T-helper 17 cell (primary cell): ENCODE results near the gene CEP250. TPM values are rescaled to one million over a fixed set of nuclear protein-coding genes. Genes with fewer than 3 reads are reported as not detected.

Experiments
- ATAC-seq: fragments of 150-1000 bp; cut with Tn5 transposase; 2 replicates; pipeline ENCODE4 v1.10.0; 2021; ENCODE audit warnings: mild to moderate bottlenecking, moderate library complexity
- DNase-seq, 3 donors: peaks; one replicate each; pipeline versions ENCODE4 v3.0.0 to v3.0.0-alpha.2; 2020 to 2021
- H3K9me3 ChIP-seq: one replicate; pipeline ENCODE4 v1.7.0; 2013; ENCODE audit warnings: low read length, mild to moderate bottlenecking; ENCODE audit not compliant: control insufficient read depth, poor library complexity, severe bottlenecking
- H3K27ac Mint-ChIP-seq: one replicate; pipeline ENCODE4 v1.8.0; 2022; ENCODE audit warnings: mild to moderate bottlenecking, moderate library complexity, mixed read lengths
- H3K27me3 Mint-ChIP-seq: one replicate; pipeline ENCODE4 v1.8.0; 2022; ENCODE audit warnings: mixed read lengths
- H3K36me3 Mint-ChIP-seq: one replicate; pipeline ENCODE4 v1.8.0; 2022; ENCODE audit warnings: low read depth, mixed read lengths
- H3K4me1 Mint-ChIP-seq: one replicate; pipeline ENCODE4 v1.8.0; 2022; ENCODE audit warnings: mild to moderate bottlenecking, mixed read lengths
- H3K4me3 Mint-ChIP-seq: one replicate; pipeline ENCODE4 v1.8.0; 2022; ENCODE audit warnings: mild to moderate bottlenecking, moderate library complexity, mixed read lengths
- total RNA-seq, 4 donors: library from RNA in 2 of 4; stranded (reverse) in 2 of 4; gene quantifications; one replicate each; pipeline ENCODE4 v1.2.3 and lab custom pipeline; 2022 to 2026

CEP250 gene
- total RNA-seq, 2 donors from 2014 or later: 36.6 to 44.4 TPM

DNA sequence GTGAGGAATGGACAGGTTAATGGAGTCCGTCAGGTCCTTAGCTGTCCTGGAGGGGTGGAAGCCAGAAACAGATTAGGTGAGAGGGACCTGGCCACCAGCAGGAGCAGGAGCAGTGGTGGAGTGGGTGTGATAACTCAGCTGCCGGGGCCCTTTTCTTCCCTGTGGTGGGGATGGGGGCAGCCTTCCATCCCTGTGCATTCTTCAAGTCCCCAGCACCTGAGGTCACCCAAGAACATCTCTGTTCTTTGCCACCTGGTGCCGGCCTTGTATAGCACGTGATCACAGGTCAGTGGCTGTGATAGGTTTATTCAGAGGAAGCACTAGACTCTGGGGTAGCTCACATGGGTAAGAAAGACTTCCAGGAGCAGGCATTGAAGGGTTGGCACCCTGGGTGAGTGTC lies 103.1 kb downstream of the CEP250 start:
- Mint-ChIP-seq H3K27me3 (no peaks in the 10 kb centered on the region), H3K27ac (no peak overlapping the region), H3K4me3 (peak overlapping the region; percentile 57), H3K4me1 (peaks cover 16% of the 10 kb centered on the region), H3K36me3 (peaks cover 13% of the 10 kb centered on the region)
- ATAC-seq: no peak
- no peak for DNase-seq
- no peaks in the 10 kb centered on the region for H3K9me3 ChIP-seq

- H3K27me3 Mint-ChIP-seq: peaks cover 5% of the 10 kb centered on the region
- peaks cover 18% of the 10 kb centered on the region for H3K4me1 Mint-ChIP-seq
- peaks cover 13% of the 10 kb centered on the region for H3K36me3 Mint-ChIP-seq
- H3K9me3 ChIP-seq: no peaks in the 10 kb centered on the region
- peak overlapping the region; percentile 37 for H3K27ac Mint-ChIP-seq
- no peak for DNase-seq
- H3K4me3 Mint-ChIP-seq: no peak overlapping the region
- ATAC-seq: no peak
These were observed 103.8 kb downstream of the CEP250 start for GRCh38 chr20:35559042-35559693.

DNA sequence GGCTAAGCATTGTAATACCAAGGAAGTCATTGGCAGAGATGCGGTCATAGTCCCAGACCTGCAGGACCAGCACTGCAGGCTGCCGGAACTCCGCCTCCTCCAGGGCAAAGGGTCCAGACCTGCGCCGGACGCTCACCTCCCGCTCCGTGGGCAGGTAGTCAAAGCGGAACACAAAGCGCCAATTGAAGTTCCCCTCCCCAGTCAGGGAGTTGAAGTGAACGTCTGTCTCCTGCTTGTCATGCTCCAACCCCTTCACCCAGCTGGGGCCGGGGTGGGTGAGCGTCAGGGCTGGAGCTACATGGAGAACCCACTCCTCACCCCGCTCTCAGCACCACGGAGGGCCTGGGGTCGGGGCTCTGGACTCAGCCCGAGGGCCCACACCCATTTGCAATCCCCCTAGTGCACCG lies 104.7 kb downstream of the CEP250 start:
- H3K4me3 Mint-ChIP-seq: no peak overlapping the region
- H3K9me3 ChIP-seq: no peaks in the 10 kb centered on the region
- DNase-seq (no peak), ATAC-seq (no peak)
- peaks cover 5% of the 10 kb centered on the region for H3K27me3 Mint-ChIP-seq
- peaks cover 5% of the 10 kb centered on the region for H3K36me3 Mint-ChIP-seq
- peak overlapping the region; percentile 37 for H3K27ac Mint-ChIP-seq
- H3K4me1 Mint-ChIP-seq: peaks cover 16% of the 10 kb centered on the region

- H3K4me1 Mint-ChIP-seq: peaks cover 16% of the 10 kb centered on the region
- H3K27ac Mint-ChIP-seq: no peak overlapping the region
- DNase-seq: no peak
- no peak for ATAC-seq
- peaks cover 4% of the 10 kb centered on the region for H3K36me3 Mint-ChIP-seq
- H3K4me3 Mint-ChIP-seq: no peak overlapping the region
- H3K27me3 Mint-ChIP-seq: peaks cover 5% of the 10 kb centered on the region
- H3K9me3 ChIP-seq: no peaks in the 10 kb centered on the region
These were observed 105.1 kb downstream of the CEP250 start for GRCh38 chr20:35560541-35560940.

- peak; percentile 69 for ATAC-seq
- Mint-ChIP-seq H3K36me3 (peaks cover 4% of the 10 kb centered on the region), H3K4me3 (no peak overlapping the region), H3K27ac (no peak overlapping the region), H3K4me1 (peaks cover 16% of the 10 kb centered on the region), H3K27me3 (peaks cover 5% of the 10 kb centered on the region)
- no peaks in the 10 kb centered on the region for H3K9me3 ChIP-seq
- no peak for DNase-seq
These were observed 105.9 kb downstream of the CEP250 start for GRCh38 chr20:35561268-35561667.

- DNase-seq: no peak
- no peaks in the 10 kb centered on the region for H3K9me3 ChIP-seq
- Mint-ChIP-seq H3K4me1 (peaks cover 16% of the 10 kb centered on the region), H3K27ac (no peak overlapping the region), H3K36me3 (peaks cover 4% of the 10 kb centered on the region), H3K4me3 (no peak overlapping the region), H3K27me3 (peaks cover 5% of the 10 kb centered on the region)
- peak; percentile 15 for ATAC-seq
These were observed 106.3 kb downstream of the CEP250 start for GRCh38 chr20:35561671-35562070.

GRCh38 chr20:35562541-35563110 lies 107.2 kb downstream of the CEP250 start:
- H3K27me3 Mint-ChIP-seq: peaks cover 9% of the 10 kb centered on the region
- H3K4me3 Mint-ChIP-seq: no peak overlapping the region
- no peak overlapping the region for H3K27ac Mint-ChIP-seq
- no peaks in the 10 kb centered on the region for H3K9me3 ChIP-seq
- peaks cover 4% of the 10 kb centered on the region for H3K36me3 Mint-ChIP-seq
- DNase-seq (no peak), ATAC-seq (no peak)
- peaks cover 18% of the 10 kb centered on the region for H3K4me1 Mint-ChIP-seq

DNA sequence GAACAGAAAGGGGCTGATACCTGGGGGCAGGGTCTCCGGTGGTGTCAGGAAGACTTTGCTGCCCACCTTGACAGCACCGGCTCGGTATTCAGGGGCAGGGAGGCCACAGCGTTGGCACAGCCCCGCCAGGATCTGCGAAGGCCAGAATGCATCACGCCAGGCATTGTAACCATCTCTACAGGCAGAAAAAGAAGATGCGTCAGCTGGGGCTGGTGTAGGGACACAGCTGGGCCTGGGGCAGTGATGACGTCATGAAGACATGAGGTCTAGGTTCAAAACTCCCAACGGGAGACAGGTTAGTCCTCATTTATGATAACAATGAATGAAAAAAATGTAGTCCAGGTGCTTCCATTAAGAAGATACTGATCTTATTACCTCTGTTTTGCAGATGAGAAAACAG lies 108.4 kb downstream of the CEP250 start:
- Mint-ChIP-seq H3K36me3 (no peaks in the 10 kb centered on the region), H3K4me3 (no peak overlapping the region), H3K27me3 (peaks cover 9% of the 10 kb centered on the region), H3K4me1 (peaks cover 12% of the 10 kb centered on the region), H3K27ac (no peak overlapping the region)
- DNase-seq (no peak), ATAC-seq (no peak)
- no peaks in the 10 kb centered on the region for H3K9me3 ChIP-seq

DNA sequence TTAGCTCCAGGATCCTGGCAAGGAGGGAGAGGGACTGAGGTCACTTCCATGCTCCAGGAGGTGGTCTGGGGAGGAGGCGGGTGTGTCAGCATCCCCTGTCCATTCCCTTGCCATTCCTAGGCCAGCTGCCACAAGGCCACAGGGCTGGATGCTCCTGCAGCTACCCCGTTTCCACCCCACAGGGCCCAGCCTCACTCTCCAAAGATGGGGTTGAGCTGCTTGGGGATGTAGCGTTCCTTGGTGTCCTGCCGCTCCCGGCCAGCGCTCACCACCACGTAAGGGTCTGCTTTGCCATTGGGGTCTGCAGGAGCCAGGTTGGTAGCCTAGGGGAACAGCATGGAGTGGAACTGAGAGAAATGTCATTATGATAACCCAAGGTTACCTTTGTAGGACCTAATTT lies 109.5 kb downstream of the CEP250 start:
- no peak for ATAC-seq
- peaks cover 10% of the 10 kb centered on the region for H3K4me1 Mint-ChIP-seq
- no peaks in the 10 kb centered on the region for H3K36me3 Mint-ChIP-seq
- DNase-seq: no peak
- H3K27me3 Mint-ChIP-seq: peaks cover 9% of the 10 kb centered on the region
- no peaks in the 10 kb centered on the region for H3K9me3 ChIP-seq
- H3K27ac Mint-ChIP-seq: peak overlapping the region; percentile 4
- H3K4me3 Mint-ChIP-seq: no peak overlapping the region

GRCh38 chr20:35568645-35569044 lies 113.2 kb downstream of the CEP250 start:
- ATAC-seq: no peak
- H3K4me3 Mint-ChIP-seq: no peak overlapping the region
- DNase-seq: no peak
- H3K9me3 ChIP-seq: no peaks in the 10 kb centered on the region
- H3K36me3 Mint-ChIP-seq: peaks cover 2% of the 10 kb centered on the region
- peaks cover 6% of the 10 kb centered on the region for H3K4me1 Mint-ChIP-seq
- no peak overlapping the region for H3K27ac Mint-ChIP-seq
- H3K27me3 Mint-ChIP-seq: peaks cover 8% of the 10 kb centered on the region

Other genes starting within 250 kb of the CEP250 start
- under 1 TPM; 0.15 to 0.16 TPM for gene MMP24, start 228.9 kb upstream of the CEP250 start, total RNA-seq
- 10 to 100 TPM; 60.8 to 64.4 TPM for gene MMP24OS, start 177.5 kb upstream of the CEP250 start, total RNA-seq
- 10 to 100 TPM; 39.4 to 43.6 TPM for gene EIF6, start 170.8 kb upstream of the CEP250 start, total RNA-seq
- gene FAM83C, start 163.2 kb upstream of the CEP250 start, total RNA-seq: not detected
- 10 to 100 TPM; 24.9 to 32.0 TPM for gene UQCC1, start 43.6 kb upstream of the CEP250 start, total RNA-seq
- not detected for gene GDF5, start 17.4 kb upstream of the CEP250 start, total RNA-seq
- not detected for gene C20orf173, start 74.1 kb downstream of the CEP250 start, total RNA-seq
- 100 to 1,000 TPM; 139 to 158 TPM for gene ERGIC3, start 86.5 kb downstream of the CEP250 start, total RNA-seq
- 10 to 100 TPM; 13.7 to 15.7 TPM for gene SPAG4, start 160.2 kb downstream of the CEP250 start, total RNA-seq
- gene CPNE1, start 209.3 kb downstream of the CEP250 start, total RNA-seq: 100 to 1,000 TPM; 215 to 250 TPM
- 10 to 100 TPM; 86.0 to 87.8 TPM for gene RBM12, start 209.3 kb downstream of the CEP250 start, total RNA-seq
- 10 to 100 TPM; 16.8 to 19.4 TPM for gene NFS1, start 243.8 kb downstream of the CEP250 start, total RNA-seq
- 10 to 100 TPM; 35.1 to 37.6 TPM for gene ROMO1, start 243.8 kb downstream of the CEP250 start, total RNA-seq